K562 (cell line): ENCODE data around the gene GALNT12. TPM values are rescaled to one million over a fixed set of nuclear protein-coding genes. Genes with fewer than 3 reads are reported as not detected.
A peak's percentile ranks its signal among the peaks of the same experiment; 100 is the strongest.

Source experiments
- ATAC-seq: fragments of 200-7000 bp; cut with Tn5 transposase; 3 replicates; pipeline ENCODE4 v1.9.1; 2020; ENCODE audit warnings: moderate library complexity
- BruUV-seq: library from RNA; stranded (reverse); fragments of 400-500 nt; replicated peaks from 2 replicates; lab custom pipeline; 2021; lab: Mats Ljungman, UMichigan
- CTCF ChIA-PET: fragments of 300-600 bp; formaldehyde crosslinking; extraction: SDS; loops from one replicate; lab custom pipeline; 2021; ENCODE audit warnings: low intra/inter-chr PET ratio; lab: Yijun Ruan, JAX
- POLR2A ChIA-PET: fragments of 300-600, 350-650 bp; sonication (Branson Sonifier 250); formaldehyde crosslinking; extraction: SDS; loops from one replicate; lab custom pipeline; 2021; ENCODE audit warnings: antibody characterized with exemption, inconsistent platforms; lab: Yijun Ruan, JAX
- DNase-seq, 4 experiments: peaks; one replicate each; pipeline versions ENCODE4 v3.0.0 to v3.0.0-alpha.2; 2011 to 2018; ENCODE audit warnings: low spot score in 3 of 4, mixed read lengths in 3 of 4; ENCODE audit errors: extremely low read depth in 1 of 4
- FAIRE-seq: peaks from 2 replicates; lab custom pipeline; 2011; peaks lifted over from hg19 to GRCh38; lab: Jason Lieb, UNC
- H2AFZ ChIP-seq: 2 replicates; pipeline ENCODE4 v1.6.0; 2011; ENCODE audit warnings: low read depth, low read length, control low read depth, inconsistent platforms
- H3K27ac ChIP-seq: fragments of 200-600 bp; 3 replicates; pipeline ENCODE4 v1.8.0; 2011; ENCODE audit warnings: low read depth, mild to moderate bottlenecking, control low read depth, inconsistent platforms, low read length, moderate library complexity, mixed read lengths; ENCODE audit errors: extremely low read depth
- H3K27me3 ChIP-seq, 2 experiments: fragments of 300-600 bp in 1 of 2; 2 replicates in 1 of 2; 3 replicates in 1 of 2; pipeline versions ENCODE4 v1.6.0 to v1.8.0; 2011; ENCODE audit warnings: inconsistent platforms in 2 of 2, low read length in 2 of 2, mild to moderate bottlenecking in 1 of 2, mixed read lengths in 1 of 2, moderate library complexity in 1 of 2; ENCODE audit not compliant: control insufficient read depth in 2 of 2, insufficient read depth in 2 of 2
- H3K36me3 ChIP-seq: fragments of 300-600 bp; 3 replicates; pipeline ENCODE4 v1.8.0; 2011; ENCODE audit warnings: mild to moderate bottlenecking, low read length, inconsistent platforms; ENCODE audit not compliant: control insufficient read depth, insufficient read depth
- H3K4me1 ChIP-seq, 2 experiments: fragments of 200-600 bp in 1 of 2; replicated peaks in 1 of 2; 2 replicates in 1 of 2; 3 replicates in 1 of 2; pipeline versions ENCODE4 v1.5.1 to v1.8.0; 2011; ENCODE audit warnings: inconsistent platforms in 2 of 2, low read length in 2 of 2, mild to moderate bottlenecking in 1 of 2, mixed read lengths in 1 of 2, moderate library complexity in 1 of 2; ENCODE audit not compliant: control insufficient read depth in 2 of 2, insufficient read depth in 2 of 2
- H3K4me2 ChIP-seq: 2 replicates; pipeline ENCODE4 v1.6.1; 2011; ENCODE audit warnings: low read length, control low read depth, inconsistent platforms, mixed read lengths; ENCODE audit not compliant: insufficient read depth
- H3K4me3 ChIP-seq: fragments of 200-600 bp; sonication (generic), shearing (Covaris generic); 2 replicates; pipeline ENCODE4 v1.5.1; 2016; ENCODE audit warnings: control low read depth, inconsistent platforms
- H3K79me2 ChIP-seq: fragments of 200-600 bp; 3 replicates; pipeline ENCODE4 v1.8.0; 2011; ENCODE audit warnings: low read length, inconsistent platforms; ENCODE audit not compliant: control insufficient read depth, insufficient read depth
- H3K9ac ChIP-seq, 2 experiments: 2 replicates each; pipeline versions ENCODE4 v1.6.0 to v1.6.1; 2011; ENCODE audit warnings: low read depth in 2 of 2, low read length in 2 of 2, control low read depth in 1 of 2, inconsistent platforms in 1 of 2, mild to moderate bottlenecking in 1 of 2, mixed read lengths in 1 of 2; ENCODE audit not compliant: insufficient read depth in 1 of 2
- H3K9me1 ChIP-seq: one replicate; pipeline ENCODE4 v1.6.0; 2011; ENCODE audit warnings: inconsistent platforms, mild to moderate bottlenecking, low read length, moderate library complexity; ENCODE audit not compliant: control insufficient read depth, insufficient read depth
- H3K9me3 ChIP-seq: replicated peaks from 2 replicates; pipeline ENCODE4 v1.5.1; 2011; ENCODE audit warnings: low read depth, low read length, inconsistent platforms; ENCODE audit not compliant: control insufficient read depth, insufficient read depth
- H4K20me1 ChIP-seq: replicated peaks from 2 replicates; pipeline ENCODE4 v1.6.1; 2011; ENCODE audit warnings: low read length, inconsistent platforms, mixed read lengths; ENCODE audit not compliant: control insufficient read depth, insufficient read depth
- COPS2 ChIP-seq: fragments of 450-650 bp; conservative IDR thresholded peaks from 2 replicates; pipeline ENCODE4 v1.6.1; 2016; ENCODE audit warnings: mild to moderate bottlenecking, moderate library complexity
- GABPB2 ChIP-seq: fragments of 250-450 bp; sonication (Bioruptor Pico); conservative IDR thresholded peaks from 2 replicates; pipeline ENCODE4 v1.5.1; 2021; ENCODE audit warnings: mild to moderate bottlenecking
- HNRNPUL1 ChIP-seq: fragments of 200-400 bp; formaldehyde crosslinking; IDR thresholded peaks from 2 replicates; pipeline ENCODE4 v1.6.1; 2017; ENCODE audit warnings: low read length
- ZC3H8 ChIP-seq: fragments of 450-650 bp; IDR thresholded peaks from 2 replicates; pipeline ENCODE4 v1.6.1; 2017
- ZNF212 ChIP-seq: fragments of 450-650 bp; formaldehyde crosslinking; IDR thresholded peaks from 2 replicates; pipeline ENCODE4 v1.4.0; 2020; ENCODE audit warnings: mild to moderate bottlenecking
- ZNF263 ChIP-seq: sonication (generic); formaldehyde crosslinking; IDR thresholded peaks from 2 replicates; pipeline ENCODE4 v1.8.0; 2022; ENCODE audit warnings: mild to moderate bottlenecking, missing genetic modification reagents, borderline replicate concordance
- ZNF407 ChIP-seq: fragments of 450-650 bp; IDR thresholded peaks from 2 replicates; pipeline ENCODE4 v1.6.1; 2016; ENCODE audit warnings: low read depth
- ZNF445 ChIP-seq: fragments of 250-450 bp; sonication (Bioruptor Pico); IDR thresholded peaks from 2 replicates; pipeline ENCODE4 v1.4.0; 2020; ENCODE audit warnings: low read depth, mild to moderate bottlenecking, moderate library complexity
- WGBS: fragments of 100-300 bp; shearing (Covaris generic); methylation state at CpG from one replicate; pipeline ENCODE4 v1.1.6; 2016; ENCODE audit warnings: low coverage, mixed read lengths; ENCODE audit not compliant: insufficient coverage; ENCODE audit errors: missing lambda C conversion rate; 5-methylcytosine and 5-hydroxymethylcytosine counted together
- in situ Hi-C: fragments of 300-500 bp; cut with MboI; formaldehyde crosslinking; loops from 4 replicates; pipeline ENCODE4 v1.15.0; 2018; ENCODE audit warnings: inconsistent platforms, mixed read lengths
- intact Hi-C: fragments of 100-400 bp; cut with micrococcal nuclease; formaldehyde crosslinking; loops from 2 replicates; pipeline ENCODE4 v1.14.2; 2022
- polyA plus RNA-seq, 8 experiments: library from polyadenylated mRNA; depleted of rRNA in 4 of 8; stranded (reverse) in 5 of 8; unstranded in 3 of 8; fragments of >200 nt; fragmentation: Nextera tagmentation in 2 of 8; fragmentation: Illumina TruSeq in 1 of 8; extraction: Ambion mirVana in 2 of 8; extraction: Trizol in 1 of 8; gene quantifications; 2 replicates each; pipeline versions ENCODE4 v1.2.1 to v1.2.3, GENCODE V29; 2011 to 2014; ENCODE audit warnings: inconsistent platforms in 1 of 8, missing spikeins in 1 of 8
- total RNA-seq, 7 experiments: library from RNA; depleted of rRNA in 6 of 7; stranded (reverse); fragments of >200 nt in 6 of 7; fragmentation: Illumina TruSeq in 2 of 7; extraction: Trizol in 2 of 7; gene quantifications; 2 replicates each; pipeline versions ENCODE4 v1.2.1 to v1.2.3, GENCODE V29; 2011 to 2021; ENCODE audit warnings: low replicate concordance in 1 of 7
- TF ChIP-seq, protein P1 (sequence below): sonication (generic); formaldehyde crosslinking; IDR thresholded peaks from 2 replicates; pipeline ENCODE4 v1.9.0; 2022; ENCODE audit warnings: mild to moderate bottlenecking, missing genetic modification reagents
- TF ChIP-seq, protein P2 (sequence below): fragments of 250-450 bp; sonication (Bioruptor Pico); IDR thresholded peaks from 2 replicates; pipeline ENCODE4 v1.8.0; 2021; ENCODE audit warnings: borderline replicate concordance, mild to moderate bottlenecking, moderate library complexity; ENCODE audit not compliant: poor library complexity, severe bottlenecking
- TF ChIP-seq, protein P3 (sequence below): fragments of 250-450 bp; sonication (Bioruptor Pico); IDR thresholded peaks from 2 replicates; pipeline ENCODE4 v1.5.1; 2021; ENCODE audit warnings: mild to moderate bottlenecking

Gene GALNT12
- total and polyA plus RNA-seq, 9 of the 15 experiments (the other 6 are each of a cell fraction or from before 2014, with no cell fraction given): 29.7 to 82.9 (median 44.2) TPM

DNA sequence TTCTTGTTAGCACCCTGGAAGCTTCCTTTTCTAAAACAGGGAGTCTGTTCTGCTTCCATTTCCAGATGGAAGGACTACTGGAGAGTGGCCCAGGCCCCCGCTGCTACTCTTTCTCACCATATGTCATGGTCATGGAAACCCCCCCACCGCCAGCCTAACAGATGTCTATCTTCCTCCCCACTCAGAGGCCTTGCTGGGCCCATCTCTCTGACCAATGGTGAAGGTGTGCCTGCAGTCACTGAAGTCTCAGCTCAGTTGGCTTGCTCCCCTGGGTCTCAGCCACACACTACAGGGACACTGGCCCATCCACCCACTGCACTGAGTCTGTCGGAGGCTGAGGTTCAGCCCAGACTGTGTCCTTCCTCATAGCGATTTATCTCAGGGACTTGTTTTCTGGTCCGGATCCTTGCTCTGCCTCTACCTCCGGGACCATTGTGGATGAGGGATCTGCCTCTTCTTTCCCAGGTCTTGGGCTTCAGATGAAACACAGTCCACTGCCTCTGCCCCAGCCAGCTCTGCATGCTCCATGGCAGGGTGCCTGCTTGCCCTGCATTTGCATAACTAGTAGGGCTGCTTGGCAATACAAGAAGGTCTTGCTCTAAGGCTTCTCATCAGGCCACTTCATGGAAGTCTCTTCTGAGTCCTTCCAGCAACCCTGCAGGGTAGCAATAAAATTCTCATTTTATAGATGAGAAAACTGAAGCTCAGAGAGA is 30.8 kb downstream of the GALNT12 start:
- H3K4me1 ChIP-seq: peaks cover 15 to 21% of the 10 kb centered on the region in 2 experiments
- H3K9me1 ChIP-seq: no peaks in the 10 kb centered on the region
- intact Hi-C loops: no loop called here
- POLR2A ChIA-PET: interaction anchor here (0.6 to 1.3 kb wide), 7 partner anchors 8 to 554 kb away, joined by 3 to 5 read pairs (median 3); no protein-coding TSS in a partner anchor
- no peaks in the 10 kb centered on the region for H4K20me1 ChIP-seq
- no peak overlapping the region for H2AFZ ChIP-seq
- FAIRE-seq (no peak), ATAC-seq (no peak), DNase-seq (no peak)
- H3K27me3 ChIP-seq: no peaks in the 10 kb centered on the region
- H3K9me3 ChIP-seq: no peaks in the 10 kb centered on the region
- no peak overlapping the region for H3K4me2 ChIP-seq
- H3K9ac ChIP-seq: peak overlapping the region in 1 of 2 experiments; percentile 49; a peak in 1 of 4 replicates
- peaks cover 88% of the 10 kb centered on the region for H3K36me3 ChIP-seq
- in situ Hi-C loops: no loop called here
- no peak overlapping the region for H3K4me3 ChIP-seq
- no peak overlapping the region for H3K27ac ChIP-seq
- CTCF ChIA-PET: no interaction called here
- peaks cover 13% of the 10 kb centered on the region; the same call in 2 of the 3 replicates for H3K79me2 ChIP-seq
- WGBS: 80% methylated on average over 6 of the region's 6 CpGs
- no TSS peak for BruUV-seq
- TF ChIP-seq ZNF212 (CRISPR knock-in tag) (no peak), ZC3H8 (no peak), ZNF263 (CRISPR knock-in tag) (no peak), ZNF445 (CRISPR knock-in tag) (no peak), GABPB2 (CRISPR knock-in tag) (no peak), ZNF407 (no peak), COPS2 (no peak), HNRNPUL1 (no peak)
- TF ChIP-seq, protein P1, sequence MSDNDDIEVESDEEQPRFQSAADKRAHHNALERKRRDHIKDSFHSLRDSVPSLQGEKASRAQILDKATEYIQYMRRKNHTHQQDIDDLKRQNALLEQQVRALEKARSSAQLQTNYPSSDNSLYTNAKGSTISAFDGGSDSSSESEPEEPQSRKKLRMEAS (CRISPR knock-in tag): no peak
- TF ChIP-seq, protein P2, sequence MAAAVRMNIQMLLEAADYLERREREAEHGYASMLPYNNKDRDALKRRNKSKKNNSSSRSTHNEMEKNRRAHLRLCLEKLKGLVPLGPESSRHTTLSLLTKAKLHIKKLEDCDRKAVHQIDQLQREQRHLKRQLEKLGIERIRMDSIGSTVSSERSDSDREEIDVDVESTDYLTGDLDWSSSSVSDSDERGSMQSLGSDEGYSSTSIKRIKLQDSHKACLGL (CRISPR knock-in tag): no peak
- TF ChIP-seq, protein P3, sequence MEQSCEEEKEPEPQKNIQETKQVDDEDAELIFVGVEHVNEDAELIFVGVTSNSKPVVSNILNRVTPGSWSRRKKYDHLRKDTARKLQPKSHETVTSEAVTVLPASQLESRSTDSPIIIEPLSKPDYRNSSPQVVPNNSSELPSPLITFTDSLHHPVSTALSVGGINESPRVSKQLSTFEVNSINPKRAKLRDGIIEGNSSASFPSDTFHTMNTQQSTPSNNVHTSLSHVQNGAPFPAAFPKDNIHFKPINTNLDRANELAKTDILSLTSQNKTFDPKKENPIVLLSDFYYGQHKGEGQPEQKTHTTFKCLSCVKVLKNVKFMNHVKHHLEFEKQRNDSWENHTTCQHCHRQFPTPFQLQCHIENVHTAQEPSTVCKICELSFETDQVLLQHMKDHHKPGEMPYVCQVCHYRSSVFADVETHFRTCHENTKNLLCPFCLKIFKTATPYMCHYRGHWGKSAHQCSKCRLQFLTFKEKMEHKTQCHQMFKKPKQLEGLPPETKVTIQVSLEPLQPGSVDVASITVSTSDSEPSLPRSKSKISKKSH: no peak
